Pancreas (tissue), 10 donors: ENCODE results near the gene ACTR10. TPM values are rescaled to one million over a fixed set of nuclear protein-coding genes. Genes with fewer than 3 reads are reported as not detected.

Source experiments
- ATAC-seq, 4 donors: fragments of 200-7000 bp; cut with Tn5 transposase; one replicate each; pipeline versions ENCODE4 v1.8.0 to v1.9.1; 2020; ENCODE audit warnings: mild to moderate bottlenecking in 4 of 4, moderate library complexity in 4 of 4
- DNase-seq, 6 donors: peaks; one replicate each; pipeline ENCODE4 v3.0.0-alpha.2; 2020
- FAIRE-seq: peaks from 2 replicates; lab custom pipeline; 2012; peaks lifted over from hg19 to GRCh38; lab: Jason Lieb, UNC
- H3K27ac ChIP-seq, 4 donors: fragments of 200-600 bp; sonication (generic); 1 replicate in 3 of 4; 2 replicates in 1 of 4; pipeline versions ENCODE4 v1.5.0 to v1.8.0; 2020
- H3K27me3 ChIP-seq, 4 donors: fragments of 200-600 bp; one replicate each; pipeline ENCODE4 v1.8.0; 2021
- H3K36me3 ChIP-seq, 3 donors: fragments of 200-600 bp; sonication (generic) in 1 of 3; one replicate each; pipeline versions ENCODE4 v1.5.0 to v1.8.0; 2020 to 2021
- H3K4me1 ChIP-seq, 3 donors: fragments of 200-600 bp; one replicate each; pipeline ENCODE4 v1.8.0; 2021
- H3K4me3 ChIP-seq, 4 donors: fragments of 200-600 bp; sonication (generic) in 2 of 4; one replicate each; pipeline versions ENCODE4 v1.5.0 to v1.8.0; 2020 to 2021
- H3K9me3 ChIP-seq, 4 donors: fragments of 200-600 bp; one replicate each; pipeline ENCODE4 v1.8.0; 2021
- CTCF ChIP-seq, 4 donors: fragments of 200-600 bp; sonication (generic) in 3 of 4; IDR thresholded peaks; one replicate each; pipeline versions ENCODE4 v1.5.0 to v1.8.0; 2021; ENCODE audit warnings: antibody characterized with exemption in 4 of 4
- WGBS, 2 donors: extraction: QIAGEN DNeasy Blood & Tissue Kit; methylation state at CpG; one replicate each; pipeline ENCODE4 v1.1.7; 2013; 5-methylcytosine and 5-hydroxymethylcytosine counted together
- intact Hi-C, 3 donors: fragments of 100-400 bp; cut with DNase I; formaldehyde crosslinking; loops; one replicate each; pipeline versions ENCODE4 v1.11.1 to v1.14.2; 2022
- polyA plus RNA-seq, 2 donors: library from polyadenylated mRNA; stranded (reverse); fragments of 200-250 nt; gene quantifications; one replicate each; pipeline ENCODE4 v1.2.3, GENCODE V29; 2013
- total RNA-seq, 6 donors: library from RNA; stranded (reverse); fragmentation: NEBNext Ultra II Directional in 4 of 6; extraction: Animal tissue kit (Norgen Biotek cat#: 25700) in 4 of 6; gene quantifications; one replicate each; pipeline versions ENCODE4 v1.2.1 to v1.2.4, GENCODE V29; 2021 to 2023
- donor health status: healthy with polysubstance abuse.
- donor health status: DM: no; HTN: no; CAD: no; lungs with moderate emphysema.
- donor health status: DM: no; HTN: no; CAD: no.
- donor health status: control.
- donor health status: control.
- donor health status: Bipolar disorder and iron deficiency.
- donor health status: DM: yes; HTN: yes; CAD: no.
- donor health status: DM: no; HTN: no; CAD: no.
- donor health status: DM: no; HTN: no; CAD: no.
- donor health status: DM: yes; HTN: yes; CAD: no.

The ACTR10 gene
- total and polyA plus RNA-seq, 8 donors: 19.7 to 58.9 (median 23.2) TPM

- Histone ChIP-seq H3K27me3 (no peaks in the 10 kb centered on the region), H3K9me3 (no peaks in the 10 kb centered on the region), H3K27ac (peak overlapping the region in 1 of 4 donors; percentile 44), H3K4me1 (peaks cover 12 to 21% (median 18%) of the 10 kb centered on the region in 3 donors), H3K36me3 (peaks cover 0 to 22% (median 4%) of the 10 kb centered on the region in 3 donors), H3K4me3 (no peak overlapping the region)
- DNase-seq: peak in 2 of 6 donors; percentile 34 to 48
- peak; percentile 41 for FAIRE-seq
- peak in 1 of 4 donors; percentile 10 for TF ChIP-seq CTCF (IDR thresholded peaks at IDR 0.05)
- ATAC-seq: peak; percentile 79 to 92 (median 85)
- intact Hi-C loops: no loop called here
- 47 to 48% methylated on average over 4 of the region's 4 CpGs for WGBS, 2 donors
These were observed 72.8 kb downstream of the ACTR10 start for GRCh38 chr14:58272588-58273372.

GRCh38 chr14:58274881-58275280 lies 74.9 kb downstream of the ACTR10 start:
- H3K9me3 ChIP-seq: no peaks in the 10 kb centered on the region
- peaks cover 0 to 8% (median 0%) of the 10 kb centered on the region in 3 donors for H3K36me3 ChIP-seq
- no peak for DNase-seq
- H3K4me3 ChIP-seq: no peak overlapping the region
- ATAC-seq: no peak
- H3K27ac ChIP-seq: no peak overlapping the region
- intact Hi-C loops: no loop called here
- no peaks in the 10 kb centered on the region for H3K27me3 ChIP-seq
- peaks cover 12 to 21% (median 18%) of the 10 kb centered on the region in 3 donors for H3K4me1 ChIP-seq
- no peak for FAIRE-seq
- no peak for TF ChIP-seq CTCF (IDR thresholded peaks at IDR 0.05)

GRCh38 chr14:58275527-58276190 lies 75.7 kb downstream of the ACTR10 start:
- ATAC-seq (no peak), DNase-seq (no peak), FAIRE-seq (no peak)
- H3K36me3 ChIP-seq: peaks cover 0 to 8% (median 0%) of the 10 kb centered on the region in 3 donors
- TF ChIP-seq CTCF (IDR thresholded peaks at IDR 0.05): no peak
- WGBS, 2 donors: 63 to 78% methylated on average over 2 of the region's 2 CpGs
- intact Hi-C loops: no loop called here
- no peaks in the 10 kb centered on the region for H3K27me3 ChIP-seq
- no peaks in the 10 kb centered on the region for H3K9me3 ChIP-seq
- H3K4me3 ChIP-seq: no peak overlapping the region
- peaks cover 12 to 24% (median 20%) of the 10 kb centered on the region in 3 donors for H3K4me1 ChIP-seq
- H3K27ac ChIP-seq: peak overlapping the region in 1 of 4 donors; percentile 7

GRCh38 chr14:58276208-58276607 lies 76.3 kb downstream of the ACTR10 start:
- WGBS, 2 donors: 82 to 94% methylated on average over 1 of the region's 1 CpG
- Histone ChIP-seq H3K9me3 (no peaks in the 10 kb centered on the region), H3K4me1 (peaks cover 12 to 29% (median 26%) of the 10 kb centered on the region in 3 donors), H3K27ac (no peak overlapping the region), H3K4me3 (no peak overlapping the region), H3K36me3 (peaks cover 0 to 8% (median 0%) of the 10 kb centered on the region in 3 donors), H3K27me3 (no peaks in the 10 kb centered on the region)
- DNase-seq (no peak), FAIRE-seq (no peak), ATAC-seq (no peak)
- TF ChIP-seq CTCF (IDR thresholded peaks at IDR 0.05): no peak
- intact Hi-C loops: no loop called here
